D721Med (cell line): ENCODE measurements around the gene CFAP410.
"Not testable (repeated sequence)": the region's sequence is repeated elsewhere in the genome, so short reads cannot be mapped to it uniquely, and the experiment has no call there.

Experiments
- DNase-seq: peaks from one replicate; pipeline ENCODE4 v3.0.0; 2011; ENCODE audit warnings: low spot score; ENCODE audit not compliant: insufficient read length
- FAIRE-seq: peaks from 2 replicates; lab custom pipeline; 2011; peaks lifted over from hg19 to GRCh38; lab: Jason Lieb, UNC
- TF ChIP-seq, protein P1 (sequence below): IDR thresholded peaks from 2 replicates; pipeline ENCODE4 v1.5.1; 2012; ENCODE audit warnings: mild to moderate bottlenecking, control low read depth; ENCODE audit not compliant: insufficient read depth; ENCODE audit errors: missing control alignments

Gene CFAP410

DNA sequence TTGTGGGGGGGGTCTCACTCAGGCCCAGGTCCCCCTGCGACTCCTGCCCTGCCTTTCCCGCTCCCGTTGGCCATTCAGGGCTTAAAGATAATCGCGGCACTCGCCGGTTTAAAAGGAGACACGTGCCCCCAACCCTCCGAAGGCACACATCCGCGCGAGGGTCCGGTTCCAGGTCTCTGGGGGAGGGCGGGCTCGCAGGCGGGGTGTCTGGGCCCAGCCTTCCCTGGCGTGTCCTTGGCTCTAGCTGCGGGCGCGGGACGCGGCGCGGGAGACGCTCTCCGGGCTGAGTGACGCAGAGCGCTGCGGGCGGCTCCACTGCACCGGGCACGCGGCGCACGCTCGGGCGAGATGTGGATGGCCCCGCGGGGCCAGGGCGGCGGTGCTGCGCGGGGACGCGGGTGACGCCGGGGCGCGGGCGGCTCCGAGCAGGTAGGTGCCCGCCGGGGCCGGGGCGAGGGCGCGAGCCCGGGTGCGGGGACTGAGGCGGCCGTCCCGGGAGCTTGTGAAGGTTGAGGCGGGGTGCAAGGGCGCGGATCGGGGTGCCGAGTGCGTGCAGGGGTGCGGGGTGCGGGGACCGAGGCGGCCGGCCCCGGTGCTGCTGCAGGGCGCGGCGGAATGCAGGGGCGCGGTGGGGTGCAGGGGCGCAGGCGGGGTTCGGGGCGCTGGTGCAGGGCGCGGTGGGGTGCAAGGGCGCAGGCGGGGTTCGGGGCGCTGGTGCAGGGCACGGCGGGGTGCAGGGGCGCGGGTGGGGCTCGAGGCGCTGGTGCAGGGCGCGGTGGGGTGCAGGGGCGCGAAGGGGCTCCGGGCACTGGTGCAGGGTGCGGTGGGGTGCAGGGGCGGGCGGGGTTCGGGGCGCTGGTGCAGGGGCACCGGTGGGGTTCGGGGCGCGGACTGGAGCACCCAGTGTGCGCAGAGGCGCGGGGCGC, 10.9 kb upstream of the CFAP410 start:
- FAIRE-seq (no peak), DNase-seq (no peak)
- TF ChIP-seq, protein P1, sequence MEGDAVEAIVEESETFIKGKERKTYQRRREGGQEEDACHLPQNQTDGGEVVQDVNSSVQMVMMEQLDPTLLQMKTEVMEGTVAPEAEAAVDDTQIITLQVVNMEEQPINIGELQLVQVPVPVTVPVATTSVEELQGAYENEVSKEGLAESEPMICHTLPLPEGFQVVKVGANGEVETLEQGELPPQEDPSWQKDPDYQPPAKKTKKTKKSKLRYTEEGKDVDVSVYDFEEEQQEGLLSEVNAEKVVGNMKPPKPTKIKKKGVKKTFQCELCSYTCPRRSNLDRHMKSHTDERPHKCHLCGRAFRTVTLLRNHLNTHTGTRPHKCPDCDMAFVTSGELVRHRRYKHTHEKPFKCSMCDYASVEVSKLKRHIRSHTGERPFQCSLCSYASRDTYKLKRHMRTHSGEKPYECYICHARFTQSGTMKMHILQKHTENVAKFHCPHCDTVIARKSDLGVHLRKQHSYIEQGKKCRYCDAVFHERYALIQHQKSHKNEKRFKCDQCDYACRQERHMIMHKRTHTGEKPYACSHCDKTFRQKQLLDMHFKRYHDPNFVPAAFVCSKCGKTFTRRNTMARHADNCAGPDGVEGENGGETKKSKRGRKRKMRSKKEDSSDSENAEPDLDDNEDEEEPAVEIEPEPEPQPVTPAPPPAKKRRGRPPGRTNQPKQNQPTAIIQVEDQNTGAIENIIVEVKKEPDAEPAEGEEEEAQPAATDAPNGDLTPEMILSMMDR = no peak

DNA sequence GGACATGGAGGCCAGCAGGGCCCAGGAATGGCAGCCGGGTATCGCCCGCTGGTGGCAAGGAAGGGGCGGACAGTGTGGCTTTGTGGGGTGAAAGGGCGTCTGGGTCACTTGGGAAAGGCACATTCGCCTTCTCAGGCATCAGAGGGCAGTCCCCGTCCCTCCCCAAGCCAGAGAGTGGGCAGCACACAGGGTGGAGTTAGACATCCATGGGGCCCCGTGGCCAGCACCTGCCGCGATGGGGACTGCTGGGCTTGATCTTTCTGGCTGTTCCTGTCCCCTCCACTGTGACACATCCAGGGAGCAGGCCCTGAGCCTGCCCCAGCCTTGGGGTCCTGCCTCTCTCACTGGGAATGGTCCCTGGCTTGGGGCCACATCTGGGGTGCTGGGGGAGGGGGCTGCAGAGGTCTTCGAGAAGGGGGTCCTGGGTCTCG, 10.2 kb upstream of the CFAP410 start:
- TF ChIP-seq, protein P1 = no peak
- FAIRE-seq = no peak
- DNase-seq = no peak

DNA sequence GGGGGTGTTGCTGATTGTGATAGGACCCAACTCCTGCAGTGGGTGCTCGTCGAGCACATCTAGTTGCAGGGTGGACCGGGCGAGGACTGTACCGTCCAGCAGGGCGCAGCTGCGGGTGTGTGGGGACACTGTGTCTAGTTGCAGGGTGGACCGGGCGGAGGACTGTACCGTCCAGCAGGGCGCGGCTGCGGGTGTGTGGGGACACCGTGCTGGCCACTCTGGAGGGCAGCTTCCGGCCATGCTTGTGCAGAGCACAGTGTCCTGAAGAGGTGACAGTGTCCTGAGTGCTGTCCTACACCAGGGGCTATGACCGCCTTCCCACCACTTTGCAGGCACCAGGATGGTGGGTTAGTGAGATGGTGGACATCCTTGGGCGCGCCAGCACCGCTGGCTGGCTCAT, 9.7 kb upstream of the CFAP410 start:
- no peak for FAIRE-seq
- TF ChIP-seq, protein P1 = no peak

DNA sequence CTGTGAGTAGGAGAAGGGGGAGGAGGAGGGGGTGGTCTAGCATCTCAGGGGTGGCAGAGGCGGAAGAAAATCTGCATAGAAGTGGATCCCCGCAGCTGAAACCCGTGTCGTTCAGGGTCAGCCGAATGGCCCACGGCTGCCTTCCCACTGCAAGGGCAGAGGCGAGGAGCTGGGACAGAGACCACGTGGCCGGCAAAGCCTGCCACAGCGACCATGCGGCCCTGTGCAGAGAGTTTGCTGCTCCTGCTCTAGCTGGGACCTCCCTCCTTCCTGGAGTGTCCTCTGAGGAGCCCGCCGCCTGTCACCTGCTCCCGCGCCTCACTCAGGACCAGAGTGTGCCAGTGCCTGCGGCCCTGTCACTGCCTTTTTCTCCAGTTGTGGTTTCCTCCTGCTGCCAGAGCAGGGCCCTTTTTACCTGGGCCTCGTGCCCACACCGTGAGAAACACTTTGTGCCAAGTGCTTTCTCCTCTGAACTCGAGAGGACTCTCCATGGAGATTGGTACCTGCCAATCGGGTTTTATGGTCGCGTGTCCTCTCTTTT, 8.8 kb upstream of the CFAP410 start:
- DNase-seq (no peak), FAIRE-seq (no peak)
- TF ChIP-seq, protein P1 = no peak

More for the DNA sequence above, 9.7 kb upstream of the CFAP410 start:
- no peak for DNase-seq

DNA sequence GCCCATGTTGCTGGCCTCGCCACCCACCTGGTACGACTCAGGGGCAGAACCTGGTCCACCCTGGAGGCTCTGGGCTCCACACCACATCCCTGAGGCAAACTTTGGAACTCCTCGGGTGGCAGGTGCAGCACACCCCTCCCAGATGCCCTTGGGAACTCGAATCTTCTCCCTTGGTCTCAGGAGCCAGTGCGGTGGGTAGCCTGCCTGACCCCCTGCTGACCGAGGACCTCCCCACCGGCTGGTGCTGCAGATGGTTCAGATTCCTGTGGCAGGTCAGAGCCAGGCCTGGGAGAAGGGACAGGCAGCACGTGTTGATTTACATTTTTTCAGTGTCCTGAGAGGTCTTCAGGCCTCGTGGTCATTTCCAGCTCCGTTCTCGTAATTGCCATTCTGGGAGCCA, 6.3 kb upstream of the CFAP410 start:
- TF ChIP-seq, protein P1 = no peak
- FAIRE-seq = no peak
- no peak for DNase-seq

DNA sequence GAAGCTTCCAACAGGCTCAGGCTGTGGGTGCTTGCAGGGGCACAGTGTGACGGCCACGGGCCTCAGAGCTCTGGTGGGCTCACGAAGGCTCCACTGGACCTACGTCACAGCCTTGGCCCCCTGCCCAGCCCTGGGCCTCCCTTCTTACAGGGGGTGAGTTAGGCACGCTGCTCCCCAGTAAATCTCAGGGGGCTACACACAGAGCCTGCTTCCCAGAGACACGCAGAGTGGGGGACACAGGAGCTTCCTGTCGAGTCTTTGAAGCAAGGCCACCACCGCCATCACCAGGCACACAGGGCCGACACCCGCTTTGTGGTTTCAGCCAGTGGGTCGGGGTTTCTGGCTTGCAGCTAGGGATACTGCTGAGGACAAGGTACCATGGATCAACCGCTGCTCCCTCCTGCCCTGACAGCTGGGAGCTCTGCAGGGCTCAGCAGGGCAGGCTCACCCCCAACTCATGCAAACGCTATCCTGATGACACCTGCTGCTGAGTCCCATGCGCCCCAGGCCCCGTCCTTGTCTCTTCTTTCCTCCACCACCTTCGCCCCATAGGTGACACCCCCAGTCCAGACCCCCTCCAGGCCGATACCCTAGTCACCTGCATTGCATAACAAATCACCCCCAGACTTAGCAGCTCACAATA, 5.5 kb upstream of the CFAP410 start:
- TF ChIP-seq, protein P1 = no peak
- FAIRE-seq = no peak
- DNase-seq = no peak

DNA sequence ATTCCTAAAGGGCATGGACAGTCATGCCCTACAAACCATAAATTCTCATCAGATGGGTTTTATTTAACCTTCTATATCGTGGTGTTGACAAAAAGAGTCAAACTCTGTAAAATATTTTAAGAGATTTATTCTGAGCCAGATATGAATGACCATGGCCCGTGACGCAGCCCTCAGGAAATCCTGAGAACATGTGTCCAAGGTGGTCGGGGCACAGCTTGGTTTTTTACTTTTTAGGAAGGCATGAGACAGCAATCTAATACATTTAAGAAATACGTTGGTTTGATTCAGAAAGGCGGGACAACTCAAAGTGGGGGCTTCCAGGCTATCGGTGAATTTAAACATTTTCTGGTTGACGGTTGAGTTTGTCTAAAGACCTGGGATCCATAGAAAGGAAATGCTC, 3.8 kb upstream of the CFAP410 start:
- not testable (repeated sequence) for DNase-seq, FAIRE-seq

DNA sequence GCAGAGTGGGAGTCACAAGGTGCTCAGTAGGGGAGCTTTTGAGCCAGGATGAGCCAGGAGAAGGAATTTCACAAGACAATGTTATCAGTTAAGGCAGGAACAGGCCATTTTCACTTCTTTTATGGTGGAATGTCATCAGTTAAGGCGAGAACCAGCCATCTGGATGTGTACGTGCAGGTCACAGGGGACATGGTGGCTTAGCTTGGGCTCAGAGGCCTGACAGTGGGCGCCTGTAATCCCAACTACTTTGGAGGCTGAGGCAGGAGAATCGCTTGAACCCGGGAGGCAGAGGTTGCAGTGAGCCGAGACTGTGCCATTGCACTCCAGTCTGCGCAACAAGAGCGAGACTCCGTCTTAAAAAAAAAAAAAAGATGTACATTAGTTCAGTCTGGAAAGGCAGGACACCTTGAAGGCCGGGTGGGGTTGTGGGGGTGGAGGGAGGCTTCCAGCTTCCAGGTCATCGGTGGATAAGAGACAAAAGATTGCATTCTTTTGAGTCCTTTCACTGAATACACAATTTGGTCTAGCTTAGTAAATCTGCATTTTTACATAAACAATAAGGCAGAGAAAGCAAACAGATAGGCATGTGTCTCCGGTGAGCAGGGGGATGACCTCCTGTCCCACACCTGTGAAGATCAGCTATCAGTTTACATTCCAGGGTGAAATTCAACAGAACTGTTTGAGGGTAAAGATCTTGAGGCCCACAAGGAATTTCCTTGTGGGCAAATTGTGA, 2.7 kb upstream of the CFAP410 start:
- not testable (repeated sequence) for FAIRE-seq, DNase-seq
